Smooth muscle cell (in vitro differentiated cells): ENCODE data around the gene YWHAQ. TPM values are rescaled to one million over a fixed set of nuclear protein-coding genes. Genes with fewer than 3 reads are reported as not detected.

Source experiments
- DNase-seq: peaks from one replicate; lab custom pipeline; 2025; ENCODE audit not compliant: unreplicated experiment; lab: John Stamatoyannopoulos, UW
- H2AFZ ChIP-seq: fragments of 200-600 bp; sonication (generic); 2 replicates; pipeline ENCODE4 v1.6.0; 2016; ENCODE audit warnings: antibody characterized with exemption, low read depth, mild to moderate bottlenecking
- H3F3A ChIP-seq: fragments of 200-600 bp; sonication (generic); 2 replicates; pipeline ENCODE4 v1.6.0; 2017; ENCODE audit warnings: antibody characterized with exemption, low read depth
- H3K27ac ChIP-seq: fragments of 200-600 bp; sonication (generic); 2 replicates; pipeline ENCODE4 v1.5.1; 2016; ENCODE audit warnings: low read depth, mild to moderate bottlenecking
- H3K27me3 ChIP-seq: fragments of 200-600 bp; sonication (generic); 2 replicates; pipeline ENCODE4 v1.6.1; 2016; ENCODE audit warnings: low read depth, mild to moderate bottlenecking
- H3K36me3 ChIP-seq: fragments of 200-600 bp; sonication (generic); 2 replicates; pipeline ENCODE4 v1.5.1; 2016; ENCODE audit warnings: low read depth
- H3K4me1 ChIP-seq: fragments of 200-600 bp; sonication (generic); 2 replicates; pipeline ENCODE4 v1.5.1; 2016; ENCODE audit warnings: low read depth
- H3K4me2 ChIP-seq: fragments of 200-600 bp; sonication (generic); 2 replicates; pipeline ENCODE4 v1.6.0; 2016; ENCODE audit warnings: mild to moderate bottlenecking
- H3K4me3 ChIP-seq: fragments of 200-600 bp; sonication (generic); 2 replicates; pipeline ENCODE4 v1.5.1; 2016; ENCODE audit warnings: mild to moderate bottlenecking
- H3K79me2 ChIP-seq: fragments of 200-600 bp; sonication (generic); 2 replicates; pipeline ENCODE4 v1.6.0; 2016; ENCODE audit warnings: low read depth, mild to moderate bottlenecking
- H3K9ac ChIP-seq: fragments of 200-600 bp; sonication (generic); 2 replicates; pipeline ENCODE4 v1.6.0; 2016; ENCODE audit warnings: low read depth
- H3K9me3 ChIP-seq: fragments of 200-600 bp; sonication (generic); replicated peaks from 2 replicates; pipeline ENCODE4 v1.5.1; 2016; ENCODE audit warnings: low read depth
- H4K20me1 ChIP-seq: fragments of 200-600 bp; sonication (generic); 2 replicates; pipeline ENCODE4 v1.6.0; 2016; ENCODE audit warnings: low read depth
- WGBS: methylation state at CpG from one replicate; pipeline ENCODE4 v1.1.7; 2016; ENCODE audit warnings: low lambda C conversion rate; 5-methylcytosine and 5-hydroxymethylcytosine counted together
- polyA plus RNA-seq: library from polyadenylated mRNA; unstranded; fragments of >200 nt; fragmentation: Nextera tagmentation; extraction: Ambion mirVana; gene quantifications from 2 replicates; pipeline ENCODE4 v1.2.1, GENCODE V29; 2016
- total RNA-seq: library from RNA; depleted of rRNA; stranded (reverse); fragments of >200 nt; gene quantifications from 2 replicates; pipeline ENCODE4 v1.2.3, GENCODE V29; 2014
- TF ChIP-seq, protein P1 (sequence below): fragments of 200-600 bp; sonication (generic); IDR thresholded peaks from 2 replicates; pipeline ENCODE4 v1.5.1; 2017; ENCODE audit warnings: borderline replicate concordance, mild to moderate bottlenecking, antibody characterized with exemption; ENCODE audit not compliant: insufficient read depth, poor library complexity, severe bottlenecking

YWHAQ gene
- total and polyA plus RNA-seq, 2 experiments from 2014 or later = 300 to 417 TPM

- Histone ChIP-seq H3K4me1 (no peaks in the 10 kb centered on the region), H3K4me2 (no peak overlapping the region), H4K20me1 (no peaks in the 10 kb centered on the region), H2AFZ (no peak overlapping the region), H3K36me3 (no peaks in the 10 kb centered on the region), H3K4me3 (no peak overlapping the region), H3K9ac (no peak overlapping the region), H3K27me3 (peaks cover 9% of the 10 kb centered on the region), H3K9me3 (no peaks in the 10 kb centered on the region), H3K27ac (no peak overlapping the region), H3K79me2 (no peaks in the 10 kb centered on the region), H3F3A (no peaks in the 10 kb centered on the region)
- TF ChIP-seq, protein P1, sequence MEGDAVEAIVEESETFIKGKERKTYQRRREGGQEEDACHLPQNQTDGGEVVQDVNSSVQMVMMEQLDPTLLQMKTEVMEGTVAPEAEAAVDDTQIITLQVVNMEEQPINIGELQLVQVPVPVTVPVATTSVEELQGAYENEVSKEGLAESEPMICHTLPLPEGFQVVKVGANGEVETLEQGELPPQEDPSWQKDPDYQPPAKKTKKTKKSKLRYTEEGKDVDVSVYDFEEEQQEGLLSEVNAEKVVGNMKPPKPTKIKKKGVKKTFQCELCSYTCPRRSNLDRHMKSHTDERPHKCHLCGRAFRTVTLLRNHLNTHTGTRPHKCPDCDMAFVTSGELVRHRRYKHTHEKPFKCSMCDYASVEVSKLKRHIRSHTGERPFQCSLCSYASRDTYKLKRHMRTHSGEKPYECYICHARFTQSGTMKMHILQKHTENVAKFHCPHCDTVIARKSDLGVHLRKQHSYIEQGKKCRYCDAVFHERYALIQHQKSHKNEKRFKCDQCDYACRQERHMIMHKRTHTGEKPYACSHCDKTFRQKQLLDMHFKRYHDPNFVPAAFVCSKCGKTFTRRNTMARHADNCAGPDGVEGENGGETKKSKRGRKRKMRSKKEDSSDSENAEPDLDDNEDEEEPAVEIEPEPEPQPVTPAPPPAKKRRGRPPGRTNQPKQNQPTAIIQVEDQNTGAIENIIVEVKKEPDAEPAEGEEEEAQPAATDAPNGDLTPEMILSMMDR = no peak
- WGBS = 67% methylated on average over 4 of the region's 4 CpGs
- DNase-seq = no peak
Measured at GRCh38 chr2:9650119-9650821, 19.5 kb upstream of the YWHAQ start.

GRCh38 chr2:9649261-9649660, 18.5 kb upstream of the YWHAQ start:
- H3K9ac ChIP-seq = no peak overlapping the region
- H2AFZ ChIP-seq = no peak overlapping the region
- no peaks in the 10 kb centered on the region for H3F3A ChIP-seq
- H3K4me3 ChIP-seq = no peak overlapping the region
- H3K4me1 ChIP-seq = no peaks in the 10 kb centered on the region
- WGBS = 79% methylated on average over 6 of the region's 6 CpGs
- no peak for DNase-seq
- no peaks in the 10 kb centered on the region for H3K36me3 ChIP-seq
- H3K79me2 ChIP-seq = no peaks in the 10 kb centered on the region
- peaks cover 9% of the 10 kb centered on the region for H3K27me3 ChIP-seq
- H4K20me1 ChIP-seq = no peaks in the 10 kb centered on the region
- H3K4me2 ChIP-seq = no peak overlapping the region
- TF ChIP-seq, protein P1 = no peak
- H3K9me3 ChIP-seq = no peaks in the 10 kb centered on the region
- H3K27ac ChIP-seq = no peak overlapping the region

- no peak for DNase-seq
- Histone ChIP-seq H2AFZ (no peak overlapping the region), H4K20me1 (no peaks in the 10 kb centered on the region), H3K27me3 (peaks cover 9% of the 10 kb centered on the region), H3K9me3 (no peaks in the 10 kb centered on the region), H3K4me1 (no peaks in the 10 kb centered on the region), H3F3A (no peaks in the 10 kb centered on the region), H3K27ac (no peak overlapping the region), H3K9ac (no peak overlapping the region), H3K4me2 (no peak overlapping the region), H3K36me3 (no peaks in the 10 kb centered on the region), H3K79me2 (no peaks in the 10 kb centered on the region), H3K4me3 (no peak overlapping the region)
- TF ChIP-seq, protein P1 = no peak
- 91% methylated on average over 10 of the region's 10 CpGs for WGBS
Measured at GRCh38 chr2:9648821-9649220, 18.0 kb upstream of the YWHAQ start.

- H3K9ac ChIP-seq = no peak overlapping the region
- H3K36me3 ChIP-seq = no peaks in the 10 kb centered on the region
- TF ChIP-seq, protein P1 = no peak
- DNase-seq = no peak
- H3F3A ChIP-seq = no peaks in the 10 kb centered on the region
- no peaks in the 10 kb centered on the region for H3K4me1 ChIP-seq
- peaks cover 9% of the 10 kb centered on the region for H3K27me3 ChIP-seq
- WGBS = 57% methylated on average over 6 of the region's 6 CpGs
- no peak overlapping the region for H2AFZ ChIP-seq
- no peak overlapping the region for H3K27ac ChIP-seq
- no peaks in the 10 kb centered on the region for H3K9me3 ChIP-seq
- no peaks in the 10 kb centered on the region for H4K20me1 ChIP-seq
- H3K4me2 ChIP-seq = no peak overlapping the region
- H3K4me3 ChIP-seq = no peak overlapping the region
- no peaks in the 10 kb centered on the region for H3K79me2 ChIP-seq
Measured at GRCh38 chr2:9647884-9648283, 17.1 kb upstream of the YWHAQ start.
